ENCODE results near the gene TTLL11. TPM values are rescaled to one million over a fixed set of nuclear protein-coding genes. Genes with fewer than 3 reads are reported as not detected.

The TTLL11 gene
- total RNA-seq, 1 donor from 2014 or later = 0.75 TPM

- Histone ChIP-seq H3K27ac (no peak overlapping the region), H3K4me3 (no peak overlapping the region), H3K27me3 (peaks cover 68% of the 10 kb centered on the region), H3K4me1 (peaks cover 10% of the 10 kb centered on the region), H4K20me1 (ENCODE audit: low read depth) (peaks cover 26% of the 10 kb centered on the region), H3K9me3 (ENCODE audit: low read depth) (no peaks in the 10 kb centered on the region), H3F3A (ENCODE audit: low read depth) (peaks cover 4% of the 10 kb centered on the region), H3K9ac (no peak overlapping the region), H2AFZ (replicated peaks) (no peak overlapping the region), H3K79me2 (ENCODE audit: low read depth) (no peaks in the 10 kb centered on the region), H3K4me2 (no peak overlapping the region), H3K36me3 (no peaks in the 10 kb centered on the region)
- Mint-ChIP-seq H3K36me3 (peaks cover 1% of the 10 kb centered on the region), H3K4me1 (peaks cover 15% of the 10 kb centered on the region), H3K9me3 (no peaks in the 10 kb centered on the region), H3K27me3 (ENCODE audit: insufficient read depth, low read depth) (peaks cover 6% of the 10 kb centered on the region), H3K27ac (no peak overlapping the region), H3K4me3 (no peak overlapping the region)
- no peak for TF ChIP-seq EZH2phosphoT487 (IDR thresholded peaks at IDR 0.05)
- TF ChIP-seq, protein P1, sequence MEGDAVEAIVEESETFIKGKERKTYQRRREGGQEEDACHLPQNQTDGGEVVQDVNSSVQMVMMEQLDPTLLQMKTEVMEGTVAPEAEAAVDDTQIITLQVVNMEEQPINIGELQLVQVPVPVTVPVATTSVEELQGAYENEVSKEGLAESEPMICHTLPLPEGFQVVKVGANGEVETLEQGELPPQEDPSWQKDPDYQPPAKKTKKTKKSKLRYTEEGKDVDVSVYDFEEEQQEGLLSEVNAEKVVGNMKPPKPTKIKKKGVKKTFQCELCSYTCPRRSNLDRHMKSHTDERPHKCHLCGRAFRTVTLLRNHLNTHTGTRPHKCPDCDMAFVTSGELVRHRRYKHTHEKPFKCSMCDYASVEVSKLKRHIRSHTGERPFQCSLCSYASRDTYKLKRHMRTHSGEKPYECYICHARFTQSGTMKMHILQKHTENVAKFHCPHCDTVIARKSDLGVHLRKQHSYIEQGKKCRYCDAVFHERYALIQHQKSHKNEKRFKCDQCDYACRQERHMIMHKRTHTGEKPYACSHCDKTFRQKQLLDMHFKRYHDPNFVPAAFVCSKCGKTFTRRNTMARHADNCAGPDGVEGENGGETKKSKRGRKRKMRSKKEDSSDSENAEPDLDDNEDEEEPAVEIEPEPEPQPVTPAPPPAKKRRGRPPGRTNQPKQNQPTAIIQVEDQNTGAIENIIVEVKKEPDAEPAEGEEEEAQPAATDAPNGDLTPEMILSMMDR (IDR thresholded peaks at IDR 0.05) = no peak
- no peak for TF ChIP-seq EZH2 (IDR thresholded peaks at IDR 0.05)
- no peak for DNase-seq (ENCODE audit: low spot score)
Measured at GRCh38 chr9:122138560-122139268, 45.6 kb upstream of the TTLL11 start.

GRCh38 chr9:122135529-122135859, 42.4 kb upstream of the TTLL11 start:
- Mint-ChIP-seq H3K4me3 (no peak overlapping the region), H3K27me3 (ENCODE audit: insufficient read depth, low read depth) (peaks cover 19% of the 10 kb centered on the region), H3K36me3 (no peaks in the 10 kb centered on the region), H3K4me1 (peaks cover 31% of the 10 kb centered on the region), H3K9me3 (no peaks in the 10 kb centered on the region), H3K27ac (no peak overlapping the region)
- no peak for TF ChIP-seq EZH2phosphoT487 (IDR thresholded peaks at IDR 0.05)
- no peak for TF ChIP-seq EZH2 (IDR thresholded peaks at IDR 0.05)
- TF ChIP-seq, protein P1 (IDR thresholded peaks at IDR 0.05) = no peak
- no peak for DNase-seq (ENCODE audit: low spot score)
- Histone ChIP-seq H3K27me3 (peaks cover 100% of the 10 kb centered on the region), H2AFZ (replicated peaks) (no peak overlapping the region), H3K4me3 (no peak overlapping the region), H3K79me2 (ENCODE audit: low read depth) (no peaks in the 10 kb centered on the region), H3K9ac (no peak overlapping the region), H4K20me1 (ENCODE audit: low read depth) (peaks cover 45% of the 10 kb centered on the region), H3F3A (ENCODE audit: low read depth) (peaks cover 4% of the 10 kb centered on the region), H3K4me2 (no peak overlapping the region), H3K9me3 (ENCODE audit: low read depth) (no peaks in the 10 kb centered on the region), H3K4me1 (peaks cover 19% of the 10 kb centered on the region), H3K27ac (no peak overlapping the region), H3K36me3 (no peaks in the 10 kb centered on the region)

DNA sequence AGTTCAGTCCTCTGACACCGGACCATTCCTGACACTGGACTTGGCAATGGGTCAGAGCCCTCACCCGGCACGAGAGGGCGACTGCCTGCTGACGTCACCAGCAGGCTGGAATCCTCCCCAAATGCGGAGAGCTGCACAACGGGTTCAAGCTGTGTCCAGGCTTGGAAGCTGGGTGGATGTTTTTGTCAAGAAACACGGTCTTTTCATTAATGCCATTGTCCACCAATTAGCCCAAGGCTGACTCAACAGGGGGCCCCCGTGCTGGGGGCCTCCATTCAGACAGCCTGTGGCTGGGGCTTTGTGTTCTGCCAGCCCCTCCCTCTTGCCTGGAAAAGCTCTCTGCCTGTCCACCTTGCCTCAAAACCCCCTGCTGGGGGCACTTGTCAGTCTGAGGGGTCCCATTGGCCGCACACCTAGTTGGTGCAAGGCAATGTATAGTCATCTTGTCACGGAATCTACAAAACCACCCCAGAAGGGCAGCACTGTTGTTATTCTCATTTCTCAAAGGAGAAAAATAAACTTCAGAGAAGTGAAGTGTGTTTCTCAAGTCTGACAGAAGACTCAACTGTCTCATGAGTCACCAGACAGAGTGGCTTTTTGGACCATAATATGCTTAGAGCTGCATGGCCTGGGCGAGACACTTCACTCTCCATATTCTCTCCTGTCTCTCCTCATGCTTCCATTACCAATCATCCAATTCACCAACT, 41.9 kb upstream of the TTLL11 start:
- Mint-ChIP-seq H3K36me3 (no peaks in the 10 kb centered on the region), H3K9me3 (no peaks in the 10 kb centered on the region), H3K27me3 (ENCODE audit: insufficient read depth, low read depth) (peaks cover 19% of the 10 kb centered on the region), H3K4me1 (peaks cover 31% of the 10 kb centered on the region), H3K27ac (no peak overlapping the region), H3K4me3 (no peak overlapping the region)
- H3K9ac ChIP-seq = no peak overlapping the region
- no peaks in the 10 kb centered on the region for H3K36me3 ChIP-seq
- TF ChIP-seq EZH2phosphoT487 (IDR thresholded peaks at IDR 0.05) (peak; percentile 96), EZH2 (IDR thresholded peaks at IDR 0.05) (no peak)
- TF ChIP-seq, protein P1 (IDR thresholded peaks at IDR 0.05) = peak; percentile 10
- peaks cover 4% of the 10 kb centered on the region for H3F3A ChIP-seq (ENCODE audit: low read depth)
- peaks cover 45% of the 10 kb centered on the region for H4K20me1 ChIP-seq (ENCODE audit: low read depth)
- no peaks in the 10 kb centered on the region for H3K9me3 ChIP-seq (ENCODE audit: low read depth)
- H3K27ac ChIP-seq = no peak overlapping the region
- peak overlapping the region; percentile 52 for H3K4me2 ChIP-seq
- H3K4me1 ChIP-seq = peaks cover 19% of the 10 kb centered on the region
- H3K4me3 ChIP-seq = no peak overlapping the region
- H2AFZ ChIP-seq (replicated peaks) = no peak overlapping the region
- H3K79me2 ChIP-seq (ENCODE audit: low read depth) = no peaks in the 10 kb centered on the region
- peak; percentile 80 for DNase-seq (ENCODE audit: low spot score)
- H3K27me3 ChIP-seq = peaks cover 100% of the 10 kb centered on the region

Measured in neural progenitor cell (in vitro differentiated cells).